IPS-NIHi7 (cell line): Measurements from ENCODE around the gene FITM1.

Experiments
- DNase-seq: peaks from one replicate; pipeline ENCODE4 v3.0.0; 2012; ENCODE audit warnings: mixed read lengths; ENCODE audit errors: extremely low spot score

Gene FITM1

GRCh38 chr14:24119691-24120090 is 10.8 kb upstream of the FITM1 start:
- DNase-seq = no peak

GRCh38 chr14:24121210-24121609 is 9.2 kb upstream of the FITM1 start:
- no peak for DNase-seq

GRCh38 chr14:24122416-24122815 is 8.0 kb upstream of the FITM1 start:
- no peak for DNase-seq

- no peak for DNase-seq
Measured at GRCh38 chr14:24122898-24123297, 7.6 kb upstream of the FITM1 start.

GRCh38 chr14:24123424-24124417 is 6.7 kb upstream of the FITM1 start:
- no peak for DNase-seq

- no peak for DNase-seq
Measured at GRCh38 chr14:24126939-24127338, 3.5 kb upstream of the FITM1 start.

GRCh38 chr14:24127673-24128072 is 2.8 kb upstream of the FITM1 start:
- DNase-seq = no peak

GRCh38 chr14:24129410-24129998 is 955 bp upstream of the FITM1 start:
- DNase-seq = no peak

- DNase-seq = no peak
Measured at GRCh38 chr14:24130717-24131548, 474 bp downstream of the FITM1 start.

GRCh38 chr14:24131549-24131966 is 1.1 kb downstream of the FITM1 start:
- no peak for DNase-seq

GRCh38 chr14:24132061-24132685 is 1.7 kb downstream of the FITM1 start:
- no peak for DNase-seq

- DNase-seq = no peak
Measured at GRCh38 chr14:24132976-24133375, 2.5 kb downstream of the FITM1 start.

- no peak for DNase-seq
Measured at GRCh38 chr14:24133735-24134134, 3.3 kb downstream of the FITM1 start.

GRCh38 chr14:24135584-24135833 is 5.0 kb downstream of the FITM1 start:
- DNase-seq = no peak

- peak; percentile 93 for DNase-seq
Measured at GRCh38 chr14:24135834-24136683, 5.6 kb downstream of the FITM1 start, which contains the start of gene PSME1. TSS of gene PSME1 (plus strand) at chr14:24136194. CDS start at chr14:24136263, 69 bp downstream.

- no peak for DNase-seq
Measured at GRCh38 chr14:24136684-24137528, 6.4 kb downstream of the FITM1 start.

GRCh38 chr14:24137529-24138395 is 7.3 kb downstream of the FITM1 start:
- DNase-seq = no peak

- DNase-seq = no peak
Measured at GRCh38 chr14:24138396-24139271, 8.2 kb downstream of the FITM1 start.
